Activated CD8-positive, alpha-beta memory T cell treated with anti-CD3 and anti-CD28 coated beads for 36 hours (primary cell): ENCODE results near the gene B3GLCT. TPM values are rescaled to one million over a fixed set of nuclear protein-coding genes. Genes with fewer than 3 reads are reported as not detected.

ENCODE experiments used
- CTCF ChIA-PET: fragments of 350-600 bp; sonication (Branson Sonifier 250); formaldehyde crosslinking; loops from one replicate; lab custom pipeline; 2021; ENCODE audit warnings: antibody characterized with exemption; lab: Charles Lee
- POLR2A ChIA-PET: fragments of 350-600 bp; sonication (Branson Sonifier 250); formaldehyde crosslinking; loops from one replicate; lab custom pipeline; 2021; ENCODE audit warnings: antibody characterized with exemption; lab: Charles Lee
- total RNA-seq, 2 experiments: library from RNA; stranded (reverse); gene quantifications; one replicate each; pipeline ENCODE4 v1.2.3, GENCODE V29; 2021

The B3GLCT gene
- total RNA-seq, 2 experiments from 2014 or later, result 4.5 to 5.1 TPM

DNA sequence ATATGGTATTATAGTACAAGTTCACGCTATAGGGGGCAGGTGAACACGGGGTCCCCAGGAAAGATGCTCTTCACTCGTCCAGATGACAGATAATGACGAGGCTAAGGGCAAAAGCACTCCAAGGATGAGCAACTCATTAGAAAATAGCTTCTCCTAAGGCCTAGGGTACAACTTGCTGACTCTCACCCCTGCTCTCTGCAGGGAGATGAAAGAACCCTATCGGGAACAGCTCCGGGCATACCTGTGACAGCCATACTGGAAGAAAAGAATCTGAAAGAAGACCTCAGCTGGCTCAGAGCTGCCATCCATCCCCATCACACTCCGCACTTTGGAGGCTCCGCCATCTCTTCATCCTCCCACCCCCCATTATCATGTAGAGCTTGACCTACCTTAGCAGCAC, 20.5 kb upstream of the B3GLCT start:
- POLR2A ChIA-PET, result no interaction called here
- CTCF ChIA-PET, result no interaction called here

DNA sequence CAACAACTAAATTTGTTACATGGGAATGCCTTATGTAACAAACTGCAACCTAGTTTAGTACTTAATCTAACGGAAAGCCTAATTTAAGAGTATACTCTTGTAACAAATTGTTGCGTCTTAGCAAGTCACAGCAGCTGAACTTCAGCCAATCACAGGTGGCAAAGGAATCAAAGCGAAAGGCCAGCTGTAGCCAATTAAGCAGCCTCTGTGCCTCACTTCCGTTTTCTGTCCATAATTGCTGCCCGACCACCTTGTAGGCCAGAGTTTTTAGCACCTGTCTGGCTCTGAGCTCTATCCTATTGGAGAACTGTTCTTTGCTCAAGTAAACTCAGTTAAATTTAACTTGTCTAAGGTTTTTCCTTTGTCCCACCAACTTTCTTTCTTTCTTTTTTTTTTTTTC, 20.0 kb upstream of the B3GLCT start:
- ChIA-PET POLR2A (no interaction called here), CTCF (no interaction called here)

DNA sequence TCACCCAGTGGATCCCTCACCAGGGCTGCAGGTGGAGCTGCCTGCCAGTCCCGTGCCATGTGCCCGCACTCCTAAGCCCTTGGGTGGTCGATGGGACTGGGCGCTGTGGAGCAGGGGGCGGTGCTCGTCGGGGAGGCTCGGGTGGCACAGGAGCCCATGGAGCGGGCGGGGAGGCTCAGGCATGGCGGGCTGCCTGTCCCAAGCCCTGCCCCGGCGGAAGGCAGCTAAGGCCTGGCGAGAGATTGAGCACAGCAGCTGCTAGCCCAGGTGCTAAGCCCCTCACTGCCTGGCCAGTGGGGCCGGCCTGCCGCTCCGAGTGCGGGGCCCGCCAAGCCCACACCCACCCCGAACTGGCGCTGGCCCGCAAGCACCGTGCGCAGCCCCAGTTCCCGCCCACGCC, 16.8 kb upstream of the B3GLCT start:
- ChIA-PET POLR2A (no interaction called here), CTCF (no interaction called here)

DNA sequence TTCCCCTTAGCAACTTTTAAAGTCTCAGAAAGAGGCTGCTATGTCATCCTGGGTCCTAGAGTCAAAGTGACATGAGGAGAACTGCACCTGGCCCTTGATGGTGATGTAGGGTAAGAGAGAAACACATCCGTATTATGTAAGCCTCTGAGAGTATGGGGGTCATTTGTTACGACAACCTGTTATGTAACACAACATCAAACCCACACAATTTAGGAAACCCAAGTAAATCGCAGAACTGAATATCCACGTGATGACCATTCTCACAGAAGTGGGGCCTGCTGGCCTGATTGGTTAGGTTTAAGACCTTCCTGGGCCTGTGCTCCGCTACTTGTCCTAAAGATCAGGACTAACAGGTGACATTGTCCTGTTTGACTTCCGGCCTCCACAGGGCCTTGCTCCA, 15.3 kb upstream of the B3GLCT start:
- ChIA-PET CTCF (no interaction called here), POLR2A (no interaction called here)

DNA sequence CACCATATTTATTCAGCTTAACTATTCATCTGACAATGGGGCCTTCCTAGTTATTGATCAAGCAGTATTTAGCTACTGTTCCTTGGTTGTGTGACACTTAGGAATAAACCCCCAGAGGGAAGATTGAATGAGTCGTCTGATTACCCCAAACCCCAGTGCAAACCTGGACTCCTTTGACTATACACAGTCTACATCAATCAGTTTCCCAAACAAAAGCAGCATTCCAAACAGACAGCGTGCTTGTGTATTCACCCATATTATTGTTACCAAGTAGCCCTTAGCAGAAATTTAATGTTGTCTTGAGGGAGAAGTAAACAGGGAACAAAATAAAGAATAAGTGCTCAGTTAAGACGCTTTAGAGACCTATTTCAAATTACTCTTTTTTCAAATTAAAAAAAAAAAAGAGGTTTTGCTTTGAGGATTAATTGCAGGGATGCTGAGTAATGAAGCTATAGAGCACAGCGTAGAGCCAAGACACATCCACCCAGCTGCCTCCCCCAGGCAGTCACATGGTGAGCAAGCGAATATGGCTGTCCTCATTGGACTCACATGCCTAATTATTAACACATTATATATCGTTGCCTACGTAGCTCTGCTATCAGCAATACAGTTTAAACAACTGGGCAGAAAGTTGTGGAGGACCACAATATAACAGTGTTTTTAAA, 14.7 kb upstream of the B3GLCT start:
- POLR2A ChIA-PET, result no interaction called here
- CTCF ChIA-PET, result interaction anchor here (0.8 kb wide), 1 partner anchor 16 kb away, joined by 4 read pairs; no protein-coding TSS in a partner anchor

DNA sequence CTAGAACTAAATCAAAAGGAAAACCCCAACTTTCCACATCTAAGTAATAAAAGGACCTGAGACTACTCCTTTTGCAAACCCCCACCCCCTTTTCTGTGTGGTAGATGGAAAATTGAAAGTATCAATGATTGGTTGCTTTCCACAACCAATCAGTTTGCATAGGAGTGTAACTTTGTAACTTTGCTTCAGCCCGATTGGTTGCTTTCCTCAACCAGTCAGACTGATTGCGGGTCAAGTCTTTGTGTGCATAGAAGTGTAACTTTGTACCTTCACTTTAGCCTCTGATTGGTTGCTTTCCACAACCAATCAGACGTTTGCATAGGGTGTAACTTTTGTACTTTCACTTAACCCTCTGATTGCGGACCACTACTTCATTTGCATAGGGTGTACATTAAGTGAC, 8.0 kb upstream of the B3GLCT start:
- CTCF ChIA-PET, result no interaction called here
- POLR2A ChIA-PET, result no interaction called here

DNA sequence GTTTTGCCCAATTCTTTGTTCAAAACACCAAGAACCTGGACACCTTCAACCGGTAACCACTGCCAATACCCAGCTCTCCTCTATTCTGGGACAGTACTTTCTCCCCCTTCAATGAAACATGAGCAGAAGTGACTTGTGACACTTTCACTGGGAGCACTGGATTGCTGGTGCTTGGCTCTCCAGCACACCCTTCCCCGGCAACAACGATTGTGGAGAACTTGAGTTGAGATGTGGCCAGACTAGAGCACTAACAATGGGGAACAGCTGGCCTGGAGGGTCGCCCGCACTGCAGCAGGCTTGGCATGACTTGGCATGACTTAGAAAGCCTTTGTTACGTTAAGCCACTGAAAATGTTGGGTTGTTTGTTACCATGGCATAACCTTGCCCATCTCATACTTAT, 7.5 kb upstream of the B3GLCT start:
- POLR2A ChIA-PET, result no interaction called here
- CTCF ChIA-PET, result no interaction called here

DNA sequence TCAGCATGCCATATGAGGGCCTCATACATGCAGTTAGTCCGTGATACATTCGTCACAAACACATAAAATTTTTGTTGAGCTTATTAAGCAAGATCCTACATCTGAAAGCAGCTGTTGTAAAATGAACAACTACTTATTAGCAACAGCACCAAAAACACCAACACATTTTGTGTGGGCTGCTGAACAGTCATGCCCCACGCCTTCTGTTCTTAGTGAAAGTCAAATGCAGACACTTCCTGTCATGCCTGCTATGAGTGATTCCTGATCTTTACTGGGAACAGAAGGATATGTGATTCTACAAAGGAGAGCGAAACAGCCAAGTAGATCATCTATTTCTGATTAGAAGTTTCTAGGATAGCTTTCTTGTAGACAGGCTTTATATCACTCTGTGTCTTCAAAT, 4.2 kb upstream of the B3GLCT start:
- ChIA-PET CTCF (no interaction called here), POLR2A (no interaction called here)

DNA sequence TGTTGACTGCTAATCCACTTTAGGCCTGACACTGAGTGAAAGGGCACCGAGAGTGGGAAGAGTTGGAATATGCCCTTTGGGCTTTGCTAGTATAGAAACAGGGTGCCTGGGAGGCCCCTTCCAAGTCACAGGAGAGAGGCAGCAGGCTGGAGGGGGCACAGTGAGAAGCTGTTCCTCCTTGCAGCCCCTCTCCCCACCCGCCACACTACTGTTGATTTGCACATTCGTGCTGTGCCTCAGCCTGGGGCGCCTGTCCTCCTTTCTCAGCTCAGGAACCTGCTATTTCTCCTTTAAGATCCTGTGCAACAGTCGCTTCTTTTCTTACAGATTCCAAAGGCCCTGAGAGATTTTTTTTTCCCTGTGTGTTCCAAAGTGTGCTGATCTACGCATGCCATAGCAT, 2.8 kb upstream of the B3GLCT start:
- POLR2A ChIA-PET, result no interaction called here
- CTCF ChIA-PET, result no interaction called here

DNA sequence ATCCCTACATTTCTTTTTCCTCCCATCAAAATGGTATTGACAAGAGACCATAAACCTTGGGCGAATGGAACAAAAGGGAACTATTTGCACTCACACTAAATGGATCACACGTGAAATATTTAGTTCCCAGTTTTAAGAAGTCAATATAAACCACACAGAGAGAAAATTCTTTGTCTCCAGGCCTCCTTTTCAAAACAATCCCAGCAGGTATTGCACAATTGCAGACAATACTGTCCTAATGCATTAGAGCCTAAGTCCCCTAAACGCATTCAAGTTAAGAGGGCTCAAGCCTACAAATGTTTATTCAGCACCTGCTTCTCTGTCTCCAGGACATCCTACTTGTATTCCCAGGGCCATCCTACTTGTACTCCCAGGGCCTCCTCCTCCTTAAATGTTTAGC, 1.3 kb upstream of the B3GLCT start:
- CTCF ChIA-PET, result no interaction called here
- POLR2A ChIA-PET, result no interaction called here

DNA sequence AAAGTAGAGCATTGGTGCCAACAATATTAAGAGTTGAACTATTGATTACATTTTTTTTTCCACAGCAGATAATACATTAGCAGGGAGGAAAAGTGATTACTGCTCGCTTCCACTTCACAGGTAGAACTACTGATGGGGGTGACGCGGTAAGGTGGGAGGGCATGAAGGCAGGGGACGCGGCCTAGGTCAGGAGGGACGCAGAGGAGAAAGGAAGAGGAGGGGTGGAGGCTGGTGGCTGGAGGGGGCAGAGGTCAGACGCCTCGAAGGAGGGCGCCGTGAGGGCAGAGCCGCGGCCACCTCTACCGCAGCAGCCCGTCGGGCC, 287 bp upstream of the B3GLCT start:
- CTCF ChIA-PET, result interaction anchor here (1.0 to 1.5 kb wide), 4 partner anchors 10 to 225 kb away, joined by 3 to 5 read pairs (median 4); no protein-coding TSS in a partner anchor
- POLR2A ChIA-PET, result interaction anchor here (1.1 kb wide), 1 partner anchor 39 kb away, joined by 3 read pairs; no protein-coding TSS in a partner anchor

DNA sequence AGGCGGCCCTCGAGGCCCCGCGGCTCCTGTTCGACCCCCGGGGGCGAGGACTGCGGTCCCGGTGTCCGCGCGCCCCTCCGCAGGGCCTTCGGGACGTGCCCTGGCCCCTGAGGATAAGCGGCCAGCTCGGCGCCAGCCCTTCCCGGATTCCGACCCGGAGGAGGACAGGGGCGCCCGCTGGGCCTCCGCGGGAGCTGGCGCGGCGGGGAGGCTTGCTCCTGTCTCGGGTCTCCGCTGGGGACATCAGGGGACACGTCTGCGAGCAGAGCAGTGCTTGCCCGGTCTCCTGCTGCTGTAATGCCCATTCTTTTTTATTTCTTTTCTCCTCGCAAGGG, 829 bp downstream of the B3GLCT start:
- CTCF ChIA-PET, result interaction anchor here (0.6 to 1.1 kb wide), 3 partner anchors 12 to 598 kb away, joined by 3 to 4 read pairs (median 3); no protein-coding TSS in a partner anchor
- POLR2A ChIA-PET, result interaction anchor here (0.5 to 0.6 kb wide), 2 partner anchors 983 to 1830 kb away, joined by 4 to 6 read pairs; no protein-coding TSS in a partner anchor

DNA sequence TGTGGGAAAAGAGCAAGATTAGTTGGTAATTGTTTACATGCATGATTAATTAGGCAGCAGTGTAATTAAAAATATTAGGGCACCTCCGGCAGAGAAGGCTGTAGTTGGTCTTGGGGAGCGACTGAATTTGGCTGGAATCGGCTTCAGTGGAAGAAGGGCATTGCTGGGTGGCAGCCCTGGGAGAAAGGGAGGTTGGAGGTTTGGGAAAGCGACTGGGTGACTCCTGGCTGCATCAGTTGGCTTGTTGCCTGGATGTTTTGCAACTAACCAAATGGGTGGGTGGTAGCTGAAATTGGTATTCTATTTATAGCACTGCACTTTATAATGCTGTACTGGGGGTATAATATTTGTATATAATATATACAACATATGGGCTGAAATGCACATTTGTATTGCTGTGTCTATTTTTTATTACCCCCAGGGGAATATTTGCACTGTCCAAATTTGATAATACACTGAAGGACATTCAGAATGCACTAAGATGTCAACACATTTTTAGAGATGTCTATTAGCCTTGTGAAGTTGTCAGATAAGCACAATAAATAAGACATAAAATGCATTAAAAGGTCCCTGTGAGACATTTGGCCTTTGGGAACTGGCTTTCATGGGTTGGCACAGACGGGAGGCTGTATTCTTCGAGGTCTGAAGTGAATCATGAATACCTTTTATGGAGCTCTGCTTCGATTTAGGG, 1.7 kb downstream of the B3GLCT start:
- POLR2A ChIA-PET, result interaction anchor here (0.6 kb wide), 1 partner anchor 1831 kb away, joined by 4 read pairs; no protein-coding TSS in a partner anchor
- CTCF ChIA-PET, result interaction anchor here (0.6 to 1.1 kb wide), 4 partner anchors 11 to 599 kb away, joined by 3 to 4 read pairs (median 4); no protein-coding TSS in a partner anchor

DNA sequence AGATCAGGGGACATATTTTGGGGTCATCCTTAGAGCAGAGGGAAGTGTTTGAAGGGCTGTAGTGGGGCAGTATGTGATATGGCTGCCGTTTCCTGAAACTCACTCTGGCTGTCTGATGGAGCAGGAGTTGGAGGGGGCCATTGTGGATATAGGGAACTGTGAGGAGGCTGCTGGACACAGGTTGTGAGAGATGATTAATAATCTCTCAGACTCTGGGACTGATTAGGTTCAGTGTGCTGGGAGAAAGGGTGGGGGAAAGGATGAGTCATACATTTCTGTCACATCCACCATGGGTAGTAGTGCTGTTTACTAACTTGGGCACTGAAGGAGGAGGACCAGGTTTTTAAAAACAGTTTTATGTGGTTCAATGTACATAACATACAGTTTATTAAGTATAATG, 4.8 kb downstream of the B3GLCT start:
- POLR2A ChIA-PET, result no interaction called here
- CTCF ChIA-PET, result no interaction called here

DNA sequence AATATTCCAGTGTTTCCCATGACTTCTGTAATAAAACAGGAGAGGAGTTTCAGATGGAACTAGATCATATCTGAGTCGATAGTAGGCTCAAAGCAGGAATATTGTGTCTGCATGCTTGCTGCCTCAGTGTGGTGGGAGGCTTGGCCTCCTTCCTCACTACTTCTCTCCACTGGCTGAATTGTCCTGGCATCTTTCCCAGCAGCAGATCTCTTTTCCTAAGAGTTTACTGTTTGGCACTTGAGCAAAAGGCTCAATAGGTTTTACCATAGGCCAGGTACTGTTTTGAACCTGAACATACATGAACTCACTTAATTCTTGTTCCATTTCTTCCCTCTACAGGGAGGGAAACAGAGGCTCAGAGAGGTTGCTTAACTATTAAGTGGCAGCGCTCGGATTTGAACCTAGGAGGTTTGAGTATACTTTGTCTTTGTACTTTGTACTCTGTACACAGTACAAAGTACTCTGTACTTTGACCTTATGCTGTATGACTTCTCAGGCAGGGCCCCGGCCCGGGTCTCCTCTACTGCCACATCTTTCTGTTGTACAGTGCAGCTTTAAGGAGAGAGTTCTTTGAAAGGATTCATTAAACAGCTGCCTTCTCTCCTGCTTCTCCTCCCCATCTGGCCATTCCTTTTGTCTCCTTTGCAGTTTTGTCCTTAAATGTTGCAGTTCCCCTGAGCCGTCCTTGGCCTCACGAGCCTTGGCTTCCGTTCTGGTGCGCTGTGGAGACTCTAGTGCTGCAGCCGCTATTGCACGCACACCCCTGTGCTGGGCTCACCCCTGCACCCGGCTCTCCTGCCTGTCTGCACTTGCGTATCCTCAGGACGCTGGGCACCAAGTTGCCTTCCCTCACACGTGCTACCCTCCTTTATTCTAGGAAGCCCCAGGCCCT, 8.1 kb downstream of the B3GLCT start:
- ChIA-PET POLR2A (no interaction called here), CTCF (interaction anchor here (0.6 kb wide), 1 partner anchor 217 kb away, joined by 5 read pairs; no protein-coding TSS in a partner anchor)

DNA sequence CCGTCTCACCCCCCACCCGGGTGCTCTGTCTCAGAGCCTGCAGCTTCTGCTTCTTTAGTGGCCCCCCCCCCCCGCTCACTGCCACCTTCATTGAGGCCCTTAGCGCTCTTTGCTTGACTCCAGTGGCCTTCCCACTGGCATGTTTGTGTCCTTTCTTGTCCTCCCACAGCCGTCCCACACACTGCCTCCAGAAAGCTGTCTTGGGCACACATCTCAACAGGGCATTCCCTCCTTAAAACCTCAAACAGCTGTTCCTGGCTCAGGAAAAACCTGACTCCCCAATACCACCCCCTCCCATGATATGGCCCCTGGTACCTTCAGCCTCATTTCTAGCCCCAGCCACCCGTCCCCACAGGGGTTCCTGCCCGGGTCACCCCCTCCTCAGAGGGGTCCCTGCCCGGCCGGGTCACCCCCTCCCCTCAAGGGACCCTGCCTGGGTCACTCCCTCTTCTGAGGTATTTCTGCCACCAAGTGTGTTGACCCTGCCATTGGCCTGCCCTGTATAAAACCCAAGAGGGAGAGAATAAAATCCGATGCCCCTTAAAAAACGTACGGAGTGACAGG, 8.9 kb downstream of the B3GLCT start:
- POLR2A ChIA-PET, result no interaction called here
- CTCF ChIA-PET, result interaction anchor here (0.6 kb wide), 1 partner anchor 216 kb away, joined by 5 read pairs; no protein-coding TSS in a partner anchor

DNA sequence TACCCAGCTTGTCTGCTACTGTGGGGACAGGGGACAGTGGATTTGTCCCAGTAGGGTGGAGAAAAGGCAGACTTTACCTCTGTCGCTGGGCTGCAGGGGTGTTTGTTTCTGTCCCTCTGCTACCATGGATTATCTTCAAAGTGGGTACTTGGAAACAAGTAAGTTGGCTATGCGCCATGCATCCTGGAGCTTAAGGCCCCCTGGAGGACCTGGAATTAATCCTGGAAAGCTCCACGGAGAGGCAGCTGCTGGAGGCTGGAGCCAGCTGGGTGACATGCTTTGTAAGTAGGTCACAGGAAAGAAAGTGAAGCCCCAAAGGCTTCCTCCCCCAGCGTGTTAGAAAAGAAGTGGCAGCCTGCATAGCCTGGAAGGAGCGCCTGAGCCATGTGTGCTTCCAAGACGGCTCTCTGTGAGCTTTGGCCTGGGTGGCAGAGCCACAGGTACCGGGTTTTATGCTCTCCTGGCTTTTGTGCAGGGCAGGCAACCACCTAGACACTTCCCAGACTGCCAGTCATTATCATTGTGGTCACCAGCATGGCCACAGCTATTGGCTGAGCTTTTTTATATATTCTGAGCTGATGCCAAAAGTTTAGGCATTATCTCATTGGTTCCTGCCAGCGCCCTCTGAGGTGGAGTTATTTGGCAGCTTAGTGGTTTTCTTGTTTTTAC, 9.5 kb downstream of the B3GLCT start:
- POLR2A ChIA-PET, result no interaction called here
- CTCF ChIA-PET, result interaction anchor here (0.8 kb wide), 1 partner anchor 10 kb away, joined by 3 read pairs; the partner anchor contains the start of gene B3GLCT

DNA sequence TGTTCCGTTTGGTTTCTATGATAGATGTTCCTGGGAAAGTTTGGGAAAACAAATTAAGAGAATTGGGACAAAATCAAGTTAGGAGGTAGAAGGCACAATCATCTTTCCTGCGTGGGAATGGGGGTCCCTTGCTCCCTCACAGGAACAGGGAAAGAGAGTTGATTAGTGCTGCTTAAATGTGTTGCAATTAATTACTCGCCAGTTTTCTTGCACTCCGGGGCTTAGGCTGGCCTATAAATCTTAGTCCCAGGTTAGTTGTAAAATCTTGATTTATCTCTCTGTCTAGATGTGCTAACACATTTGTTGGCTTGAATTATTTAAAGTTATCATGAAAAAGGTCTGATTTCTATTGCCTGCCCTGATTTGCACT, 10.1 kb downstream of the B3GLCT start:
- ChIA-PET POLR2A (no interaction called here), CTCF (interaction anchor here (0.8 kb wide), 1 partner anchor 11 kb away, joined by 3 read pairs; the partner anchor contains the start of gene B3GLCT)
